IPS DF 4.7 (cell line): ENCODE data around the gene FMO5.
"Not testable (repeated sequence)": the region's sequence is repeated elsewhere in the genome, so short reads cannot be mapped to it uniquely, and the experiment has no call there.

ENCODE experiments used
- DNase-seq: peaks from one replicate; pipeline ENCODE4 v3.0.0-alpha.2; 2013; ENCODE audit warnings: low spot score; ENCODE audit errors: extremely low read depth

FMO5 gene

DNA sequence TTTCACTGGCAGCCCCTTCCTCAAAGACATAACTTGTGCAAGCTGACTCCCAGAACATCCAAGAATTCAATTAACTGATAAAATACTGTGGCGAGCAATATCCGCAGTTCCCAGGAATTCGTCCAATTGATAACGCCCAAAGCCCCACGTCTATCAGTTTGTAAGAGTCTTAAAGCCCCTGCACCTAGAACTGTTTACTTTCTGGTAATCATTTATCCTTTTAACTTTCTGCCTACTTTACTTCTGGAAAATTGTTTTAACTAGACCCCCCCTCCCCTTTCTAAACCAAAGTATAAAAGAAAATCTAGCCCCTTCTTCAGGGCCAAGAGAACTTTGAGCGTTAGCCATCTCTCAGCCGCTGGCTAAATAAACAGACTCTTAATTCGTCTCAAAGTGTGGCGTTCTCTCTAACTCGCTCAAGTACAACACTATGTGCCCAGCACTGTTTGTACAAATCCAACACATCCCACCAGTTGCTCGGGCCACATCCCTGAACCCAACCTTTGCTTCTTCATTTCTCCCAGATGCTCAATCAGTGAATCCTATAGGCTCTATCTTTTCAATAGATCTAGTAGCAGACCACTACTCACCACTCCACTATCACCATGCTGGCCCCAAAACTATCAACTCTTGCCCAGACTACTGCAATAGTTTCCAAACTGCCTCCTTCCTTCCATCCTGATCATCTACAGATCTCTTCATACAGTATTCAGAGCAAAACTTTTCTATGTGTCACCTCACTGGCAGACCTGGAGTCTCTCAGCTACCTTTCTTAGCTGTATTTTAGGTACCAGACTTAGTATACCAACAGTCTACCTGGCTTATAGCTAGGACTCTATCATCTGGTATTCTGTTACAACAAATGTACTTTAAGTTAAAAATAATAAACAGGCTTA lies 14.0 kb upstream of the FMO5 start:
- DNase-seq, result no peak

DNA sequence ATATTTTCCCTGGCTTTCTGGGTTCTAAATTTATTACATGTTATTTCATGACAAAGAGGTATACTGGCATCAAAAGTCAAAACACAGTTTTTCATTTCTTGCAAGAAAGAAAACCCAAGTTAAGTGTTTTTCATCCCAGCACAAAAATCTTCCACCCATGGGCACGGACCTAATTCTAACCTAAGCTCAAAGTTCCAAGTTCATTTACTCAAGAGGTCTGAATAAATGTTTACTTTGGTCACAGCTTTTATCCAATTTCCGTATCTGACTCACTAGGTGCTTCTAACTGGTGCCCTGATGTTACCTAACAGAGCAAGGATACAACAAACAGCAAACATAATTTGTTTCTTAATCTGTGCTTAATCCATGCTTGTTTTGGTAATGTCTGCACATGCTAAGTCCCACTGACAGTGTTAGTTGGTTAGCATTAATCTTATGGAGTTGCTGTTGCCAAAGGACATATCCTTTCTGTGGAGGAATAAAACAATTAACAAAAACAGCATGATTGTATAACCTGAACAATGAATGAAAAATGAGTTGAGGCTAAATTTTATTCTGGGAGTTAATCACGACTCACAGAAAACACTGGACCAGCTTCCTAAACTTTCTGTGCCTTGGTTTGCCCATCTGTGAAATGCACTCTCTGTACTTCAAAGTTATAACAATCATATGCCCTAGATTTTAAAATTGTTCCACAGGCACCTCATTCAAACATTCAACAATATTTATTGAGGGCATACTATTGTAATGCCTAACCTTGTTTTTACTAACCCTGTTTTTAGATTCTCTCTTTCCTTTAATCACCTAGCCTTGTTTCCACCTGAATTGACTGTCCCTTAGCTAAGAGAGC lies 13.1 kb upstream of the FMO5 start:
- DNase-seq, result no peak

DNA sequence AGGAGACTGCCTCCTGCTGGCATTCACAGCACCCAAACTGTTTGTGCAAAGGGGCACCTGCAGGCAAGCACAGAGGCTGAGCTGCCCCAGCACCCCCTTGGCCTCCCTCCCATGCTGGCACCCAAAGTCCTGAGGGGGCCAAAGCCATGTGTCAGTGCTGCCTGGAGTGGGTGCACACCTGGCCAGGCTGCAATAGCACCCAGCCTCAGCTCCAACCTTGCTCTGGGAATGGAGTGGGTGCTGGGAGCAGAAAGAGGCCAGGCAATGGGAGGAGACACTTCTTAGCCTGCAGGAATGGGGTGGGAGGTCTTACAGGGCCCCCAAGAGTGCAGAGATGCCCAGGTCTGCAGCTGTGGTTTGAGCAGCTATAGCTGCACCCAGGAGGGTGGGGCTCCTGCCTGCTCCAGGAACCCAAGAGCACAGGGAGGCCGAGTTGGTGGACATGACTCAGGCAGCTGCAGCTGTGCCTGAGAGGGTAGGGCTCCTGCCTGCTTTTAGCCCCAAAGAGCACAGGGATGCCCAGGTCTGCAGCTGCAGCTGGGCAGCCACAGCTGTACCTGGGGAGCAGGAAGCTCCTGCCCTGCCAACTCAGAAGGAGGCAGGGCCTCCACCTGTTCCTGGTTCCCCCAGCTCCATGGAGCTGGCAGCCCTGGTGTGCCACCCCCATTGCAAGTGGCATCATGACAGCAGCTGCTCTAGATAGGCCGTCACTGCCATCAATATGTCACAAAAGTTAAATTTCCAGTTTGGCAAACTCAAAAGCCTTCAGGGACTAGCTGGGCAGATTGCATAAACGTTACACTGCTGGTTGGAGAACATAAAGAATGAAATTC lies 12.0 kb upstream of the FMO5 start:
- DNase-seq, result no peak

DNA sequence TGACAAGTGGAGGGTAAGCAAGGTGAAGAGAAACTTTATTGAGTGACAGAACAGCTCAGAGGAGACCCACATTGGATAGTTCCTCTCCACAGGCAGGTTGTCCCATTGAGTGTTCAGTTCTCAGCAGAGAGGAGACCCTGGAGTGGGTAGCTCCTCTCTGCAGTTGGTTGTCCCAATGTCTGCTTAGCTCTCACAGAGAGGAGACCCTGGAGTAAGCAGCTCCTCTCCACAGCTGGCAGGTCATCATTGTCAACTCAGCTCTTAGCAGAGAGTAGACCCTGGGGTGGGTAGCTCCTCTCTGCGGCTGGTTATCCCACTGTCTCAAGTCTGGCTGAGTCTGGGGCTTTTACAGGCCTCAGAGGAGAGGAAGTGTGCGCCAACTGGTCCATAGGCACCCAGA lies 11.3 kb upstream of the FMO5 start:
- no peak for DNase-seq

DNA sequence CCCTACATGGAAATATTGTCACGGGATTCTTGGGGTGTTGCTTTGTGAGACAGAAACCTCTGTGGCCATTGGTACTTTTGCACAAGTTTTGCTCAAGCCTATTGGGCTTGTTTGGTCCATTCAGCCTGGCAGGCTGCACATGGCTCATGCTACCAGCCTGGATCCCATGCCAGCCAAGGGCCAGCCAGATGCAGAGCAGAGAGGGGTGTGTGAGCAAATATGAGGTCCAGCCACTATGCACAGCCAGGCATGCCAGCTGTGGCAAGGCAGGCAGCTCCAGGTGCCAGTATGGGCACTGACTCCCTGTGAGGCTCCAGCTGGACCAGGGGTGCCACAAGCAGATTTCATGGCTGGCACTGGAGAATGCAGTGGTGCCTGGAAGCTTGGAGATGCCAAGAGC lies 10.7 kb upstream of the FMO5 start:
- no peak for DNase-seq

DNA sequence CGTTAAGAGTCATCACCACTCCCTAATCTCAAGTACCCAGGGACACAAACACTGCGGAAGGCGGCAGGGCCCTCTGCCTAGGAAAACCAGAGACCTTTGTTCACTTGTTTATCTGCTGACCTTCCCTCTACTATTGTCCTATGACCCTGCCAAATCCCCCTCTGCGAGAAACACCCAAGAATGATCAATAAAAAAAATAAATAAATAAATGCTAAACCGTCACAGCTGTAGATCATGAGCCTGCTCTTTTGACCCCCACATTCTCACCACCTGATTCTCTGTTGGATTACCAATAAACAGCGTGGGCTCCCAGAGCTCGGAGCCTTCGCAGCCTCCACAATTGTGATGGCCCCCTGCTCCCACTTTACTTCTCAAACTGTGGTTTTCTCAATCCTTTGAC lies 8.8 kb upstream of the FMO5 start:
- not testable (repeated sequence) for DNase-seq

DNA sequence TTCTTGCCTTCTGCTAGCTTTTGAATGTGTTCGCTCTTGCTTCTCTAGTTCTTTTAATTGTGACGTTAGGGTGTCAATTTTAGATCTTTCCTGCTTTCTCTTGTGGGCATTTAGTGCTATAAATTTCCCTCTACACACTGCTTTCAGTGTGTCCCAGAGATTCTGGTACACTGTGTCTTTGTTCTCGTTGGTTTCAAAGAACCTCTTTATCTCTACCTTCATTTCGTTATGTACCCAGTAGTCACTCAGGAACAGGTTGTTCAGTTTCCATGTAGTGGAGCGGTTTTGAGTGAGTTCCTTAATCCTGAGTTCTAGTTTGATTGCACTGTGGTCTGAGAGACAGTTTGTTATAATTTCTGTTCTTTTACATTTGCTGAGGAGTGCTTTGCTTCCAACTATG lies 5.9 kb upstream of the FMO5 start:
- DNase-seq, result not testable (repeated sequence)

DNA sequence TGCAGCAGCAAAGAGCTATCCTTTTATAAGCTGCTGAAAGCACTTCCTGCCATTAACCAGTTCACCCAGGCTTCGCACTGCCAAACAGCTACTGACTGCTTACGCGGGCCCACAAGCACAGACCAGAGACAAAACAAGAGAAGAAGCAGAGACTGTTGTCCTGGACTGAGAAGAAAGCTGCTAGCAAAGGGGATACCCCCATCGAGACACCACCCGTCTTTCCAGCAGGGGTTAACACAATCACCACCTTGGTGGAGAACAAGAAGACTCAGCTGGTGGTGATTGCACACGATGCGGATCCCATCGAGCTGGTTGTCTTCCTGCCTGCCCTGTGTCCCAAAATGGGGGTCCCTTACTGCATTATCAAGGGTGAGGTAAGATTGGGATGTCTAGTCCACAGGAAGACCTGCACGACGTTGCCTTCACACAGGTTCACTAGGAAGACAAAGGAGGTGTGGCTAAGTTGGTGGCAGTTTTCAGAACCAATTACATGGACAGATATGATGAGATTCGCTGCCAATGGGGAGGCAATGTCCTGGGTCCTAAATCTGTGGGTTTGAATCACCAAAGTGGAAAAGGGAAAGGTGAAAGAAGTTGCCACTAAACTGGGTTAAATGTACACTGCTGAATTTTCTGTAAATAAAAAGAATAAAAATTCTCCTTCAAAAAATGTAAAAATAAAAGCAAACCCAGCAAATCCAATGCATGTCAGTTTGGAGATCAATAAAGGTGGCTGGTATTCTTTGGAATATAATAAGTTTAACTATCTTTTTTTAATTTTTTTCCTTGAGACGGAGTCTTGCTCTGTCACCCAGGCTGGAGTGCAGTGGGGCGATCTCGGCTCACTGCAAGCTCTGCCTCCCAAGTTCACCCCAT lies 1.2 kb downstream of the FMO5 start:
- DNase-seq, result no peak

DNA sequence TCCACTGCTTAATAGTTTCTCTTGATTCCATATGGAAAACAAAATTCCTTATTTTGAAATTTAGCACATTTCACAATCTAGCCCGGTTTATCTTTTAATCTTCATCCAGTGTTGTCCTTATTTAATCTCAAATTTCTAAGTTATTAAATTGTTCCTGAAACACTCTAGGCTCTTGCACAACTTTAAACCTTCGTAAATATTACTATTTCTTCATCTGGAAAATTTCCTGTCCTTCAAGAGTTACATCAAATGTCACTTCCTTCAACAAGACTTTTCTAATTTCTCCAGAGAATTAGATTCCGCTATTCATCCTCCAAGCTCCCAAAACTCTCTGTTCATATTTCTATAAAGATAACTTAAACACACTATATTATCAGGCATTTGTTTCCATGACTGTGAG lies 6.5 kb downstream of the FMO5 start:
- no peak for DNase-seq

DNA sequence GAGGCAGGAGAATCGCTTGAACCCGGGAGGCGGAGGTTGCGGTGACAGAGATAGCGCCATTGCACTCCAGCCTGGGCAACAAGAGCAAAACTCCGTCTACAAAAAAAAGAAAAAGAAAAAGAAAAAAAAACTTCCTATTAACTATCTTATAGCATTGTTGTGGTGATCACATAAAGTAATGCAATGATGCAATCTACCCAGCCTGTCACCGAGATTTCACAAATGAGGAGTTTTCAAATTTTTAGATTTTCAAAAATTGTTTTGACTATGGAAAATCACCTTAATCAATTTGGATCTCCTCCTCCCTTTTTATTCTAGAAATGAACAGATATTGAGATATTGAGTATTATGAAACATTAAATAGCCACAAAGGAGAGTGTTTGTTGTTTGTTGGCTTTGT lies 8.0 kb downstream of the FMO5 start:
- no peak for DNase-seq

DNA sequence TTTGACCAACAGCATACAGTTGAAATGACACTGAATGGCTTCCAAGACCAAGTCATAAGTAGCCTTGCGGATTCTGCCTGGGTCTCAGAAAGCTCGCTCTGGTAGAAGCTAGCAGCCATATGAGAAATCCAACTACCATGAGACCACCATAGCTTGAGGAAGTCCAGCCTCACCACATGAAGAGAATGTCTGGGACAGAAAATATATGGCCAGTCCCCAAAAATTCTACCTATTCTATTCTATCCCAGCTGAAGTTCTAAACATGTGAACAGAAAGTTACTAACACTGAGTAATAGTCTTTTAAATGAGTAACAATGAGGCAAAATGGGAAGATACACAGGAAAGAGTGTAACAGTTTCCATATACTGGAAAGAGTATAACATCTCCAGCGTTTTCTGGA lies 9.0 kb downstream of the FMO5 start:
- DNase-seq, result no peak

DNA sequence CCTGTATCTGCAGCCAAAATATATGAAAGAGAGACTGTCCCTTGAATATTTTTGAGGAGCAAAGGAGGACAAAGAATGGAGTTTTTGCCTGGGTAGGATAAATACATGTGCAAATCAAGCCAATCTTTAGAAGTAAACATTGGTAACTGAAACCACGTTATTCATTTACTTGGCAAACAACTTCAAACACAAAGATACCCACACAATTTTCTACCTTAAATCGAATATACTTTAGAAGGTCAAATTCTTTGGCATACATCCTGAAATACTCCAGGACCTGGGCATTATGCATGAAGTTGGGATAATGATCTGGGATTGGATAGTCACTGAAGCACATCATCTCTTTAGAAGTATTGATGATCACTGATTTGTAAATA lies 9.6 kb downstream of the FMO5 start:
- no peak for DNase-seq

DNA sequence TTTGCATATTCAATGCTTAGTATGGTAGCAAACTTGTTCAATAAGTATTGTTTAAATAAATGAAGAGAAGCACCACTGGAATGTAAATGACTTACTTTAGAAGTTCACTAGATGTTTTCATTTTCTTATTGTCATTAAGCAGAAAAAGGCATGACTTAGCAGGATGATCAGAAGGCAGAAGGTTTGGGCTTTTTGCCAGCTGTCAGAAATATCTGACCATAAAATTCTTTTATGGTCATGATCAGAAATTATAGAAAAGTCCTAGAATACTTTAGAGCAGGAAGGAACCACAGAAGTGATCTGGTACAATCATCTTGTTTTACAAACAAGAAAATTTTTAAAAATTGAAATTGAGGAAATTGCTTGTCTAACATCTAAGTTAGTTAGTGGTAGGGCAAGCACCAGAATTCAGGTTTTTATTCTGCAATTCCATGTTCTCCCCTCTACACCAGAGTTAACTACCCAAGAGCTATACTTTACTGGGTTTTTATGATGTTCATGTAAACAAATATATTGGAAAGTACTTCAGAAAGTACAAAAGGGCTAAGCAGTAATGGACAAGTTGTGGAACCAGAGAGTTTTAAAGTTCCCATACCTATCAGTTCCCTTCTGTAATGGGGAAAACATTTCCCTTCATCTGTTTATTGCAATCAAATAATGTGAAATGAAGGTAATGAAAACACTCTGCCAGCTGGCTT lies 10.1 kb downstream of the FMO5 start:
- no peak for DNase-seq

DNA sequence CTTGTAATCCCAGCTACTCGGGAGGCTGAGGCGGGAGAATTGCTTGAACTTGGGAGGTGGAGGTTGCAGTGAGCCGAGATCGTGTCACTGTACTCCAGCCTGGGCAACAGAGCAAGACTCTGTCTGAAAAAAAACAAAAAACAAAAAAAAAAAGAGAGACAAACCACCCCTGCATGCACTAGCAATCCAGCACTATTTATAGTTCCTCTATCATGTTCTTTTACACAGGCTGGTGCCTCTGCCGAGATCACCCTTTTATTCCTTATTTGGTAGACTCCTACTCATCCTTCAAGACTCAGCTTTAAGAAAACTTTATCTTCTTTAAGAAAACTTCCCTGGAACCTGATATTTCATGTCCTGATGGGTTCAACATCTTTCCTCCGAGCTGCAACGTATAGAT lies 10.8 kb downstream of the FMO5 start:
- no peak for DNase-seq

DNA sequence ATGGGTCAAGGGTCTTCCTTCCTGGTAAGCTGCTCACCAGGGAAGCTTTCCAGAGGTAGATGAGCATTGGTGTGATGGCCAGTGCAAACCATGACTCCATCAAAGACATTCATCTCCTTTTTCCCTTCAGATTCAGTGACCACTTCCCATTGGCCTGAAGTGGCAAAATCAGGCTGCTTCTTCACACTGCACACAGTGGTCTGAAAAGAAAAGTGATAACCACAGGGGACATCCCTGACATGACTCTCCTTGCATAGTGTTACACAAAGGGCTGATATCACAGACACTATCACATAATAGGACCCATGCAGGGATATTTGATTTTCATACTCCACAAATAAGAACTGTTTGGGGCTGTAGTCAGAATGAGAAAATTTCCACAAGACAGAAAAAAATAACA lies 11.9 kb downstream of the FMO5 start:
- no peak for DNase-seq

DNA sequence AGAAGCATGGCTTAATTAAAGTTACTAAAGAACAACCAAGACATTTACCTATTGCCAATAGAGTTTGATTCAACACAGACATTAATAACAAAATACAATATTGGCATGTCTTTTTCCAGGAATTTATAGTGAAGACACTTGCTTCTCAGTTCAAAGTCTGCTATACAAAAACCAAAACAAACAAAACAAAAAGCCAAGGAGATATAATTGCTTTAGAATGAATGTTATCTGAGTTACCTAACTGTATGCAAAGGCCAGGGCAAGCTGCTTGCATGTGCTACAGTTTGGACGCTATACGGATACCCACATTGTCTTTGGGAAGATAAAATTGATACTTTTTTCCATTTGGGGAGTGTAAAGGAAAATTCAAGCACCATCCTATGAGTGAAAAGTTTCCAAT lies 13.6 kb downstream of the FMO5 start:
- no peak for DNase-seq

DNA sequence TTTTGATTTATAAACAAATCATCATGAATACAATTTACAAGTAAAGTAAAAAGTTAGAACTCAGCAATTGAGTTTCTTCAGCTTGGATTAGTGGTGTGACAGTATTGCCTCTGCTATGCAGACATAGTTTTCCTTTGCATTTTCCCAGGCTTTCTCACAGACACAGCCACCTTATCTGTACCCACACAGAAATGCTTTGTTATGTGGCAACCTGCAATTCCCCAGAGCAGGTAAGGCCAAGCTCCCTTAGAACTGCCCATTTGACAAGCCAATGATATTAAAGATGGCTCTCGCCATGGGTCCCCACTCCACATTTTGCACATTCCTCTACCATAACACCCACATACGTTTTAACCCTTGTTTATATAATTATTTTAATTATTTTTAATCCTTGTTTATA lies 14.2 kb downstream of the FMO5 start:
- DNase-seq, result no peak

DNA sequence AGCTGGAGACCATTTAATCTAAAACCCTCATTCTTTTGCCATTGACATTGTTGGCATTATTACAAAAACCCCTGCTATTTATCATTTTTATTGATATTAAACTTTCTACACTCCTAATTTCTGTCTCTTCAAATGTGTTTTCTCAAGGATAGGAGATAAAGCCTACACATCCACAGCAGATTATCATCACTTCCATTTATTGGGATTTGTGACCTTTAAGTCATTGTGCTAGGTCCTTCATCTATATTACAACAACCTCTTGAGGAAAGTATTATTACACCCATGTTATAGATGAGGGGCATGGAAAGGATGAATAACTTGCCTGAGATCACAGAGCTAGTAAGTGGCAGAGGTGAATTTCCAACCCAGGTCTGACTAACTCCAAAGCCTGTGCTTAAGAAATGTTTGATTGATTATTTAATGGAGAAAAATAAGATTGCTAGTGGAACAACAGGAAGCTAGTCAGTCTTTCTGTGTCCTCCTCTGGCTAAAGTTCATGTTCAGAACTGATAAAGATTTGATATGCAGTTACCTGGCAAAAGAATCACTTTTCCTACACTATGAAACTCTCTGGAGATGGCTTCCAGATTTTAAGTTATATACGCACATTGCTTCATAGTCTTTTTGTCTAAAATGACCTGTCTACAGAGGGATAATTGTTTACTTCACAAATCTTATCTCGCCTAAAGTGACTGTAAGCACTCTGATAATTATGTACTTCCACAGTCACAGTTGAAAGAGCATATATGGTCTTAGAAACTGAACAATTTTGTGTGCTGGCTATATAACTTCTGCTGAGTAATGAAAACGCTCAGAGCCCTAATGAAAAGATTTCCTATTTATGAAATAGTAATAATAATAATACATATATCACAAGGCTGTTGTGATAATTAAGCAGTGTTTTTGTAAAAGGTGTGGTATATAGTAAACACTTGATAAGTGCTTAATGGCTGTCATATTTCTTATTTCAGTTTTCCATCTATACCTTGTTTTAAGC lies 15.0 kb downstream of the FMO5 start:
- DNase-seq, result no peak

DNA sequence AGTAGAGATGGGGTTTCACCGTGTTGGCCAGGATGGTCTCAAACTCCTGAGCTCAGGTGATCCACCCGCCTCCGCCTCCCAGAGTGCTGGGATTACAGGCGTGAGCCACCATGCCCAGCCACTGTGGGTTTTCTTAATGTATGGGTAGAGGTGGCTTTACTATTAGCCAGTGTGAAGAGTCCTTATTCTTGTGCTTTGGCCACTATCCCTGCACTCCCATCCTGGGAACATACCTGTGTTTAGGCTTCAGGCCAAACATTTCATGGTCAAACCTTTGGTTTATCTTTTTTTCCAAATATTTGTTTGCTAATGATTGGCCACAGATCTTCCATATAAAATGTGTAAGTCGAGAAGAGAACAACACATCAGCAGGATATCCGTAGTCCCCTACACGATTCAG lies 16.5 kb downstream of the FMO5 start:
- no peak for DNase-seq
